CD4-positive, alpha-beta memory T cell (primary cell): ENCODE results near the gene UAP1L1. TPM values are rescaled to one million over a fixed set of nuclear protein-coding genes. Genes with fewer than 3 reads are reported as not detected.

Experiments
- CTCF ChIA-PET: fragments of 350-600 bp; sonication (Branson Sonifier 250); formaldehyde crosslinking; loops from one replicate; lab custom pipeline; 2021; ENCODE audit warnings: inconsistent platforms; ENCODE audit not compliant: partially characterized antibody; lab: Charles Lee
- POLR2A ChIA-PET: fragments of 350-600 bp; sonication (Branson Sonifier 250); formaldehyde crosslinking; loops from one replicate; lab custom pipeline; 2021; ENCODE audit not compliant: partially characterized antibody; lab: Charles Lee
- DNase-seq, 5 donors: peaks; one replicate each; pipeline versions ENCODE4 v3.0.0 to v3.0.0-alpha.2; 2020 to 2022; ENCODE audit warnings: mixed read lengths in 1 of 5
- H3K27ac ChIP-seq: one replicate; pipeline ENCODE4 v1.7.0; 2013; ENCODE audit warnings: low read depth, low read length
- H3K27me3 ChIP-seq: 2 replicates; pipeline ENCODE4 v1.7.0; 2013; ENCODE audit warnings: mild to moderate bottlenecking, low read length, moderate library complexity; ENCODE audit not compliant: insufficient read depth
- H3K36me3 ChIP-seq: 2 replicates; pipeline ENCODE4 v1.7.0; 2013; ENCODE audit warnings: mild to moderate bottlenecking, low read length, moderate library complexity; ENCODE audit not compliant: insufficient read depth
- H3K4me1 ChIP-seq: 2 replicates; pipeline ENCODE4 v1.7.0; 2013; ENCODE audit warnings: mild to moderate bottlenecking, low read length, moderate library complexity; ENCODE audit not compliant: insufficient read depth
- H3K4me3 ChIP-seq, 2 donors: one replicate each; pipeline ENCODE4 v1.7.0; 2013; ENCODE audit warnings: low read length in 2 of 2, mild to moderate bottlenecking in 1 of 2
- H3K9me3 ChIP-seq, 2 donors: one replicate each; pipeline ENCODE4 v1.7.0; 2013; ENCODE audit warnings: low read length in 2 of 2, control low read depth in 1 of 2; ENCODE audit not compliant: control insufficient read depth in 1 of 2
- H3K27ac Mint-ChIP-seq, 7 donors: one replicate each; pipeline ENCODE4 v1.8.0; 2020 to 2021; ENCODE audit warnings: mixed read lengths in 7 of 7, mild to moderate bottlenecking in 6 of 7, inconsistent platforms in 3 of 7, moderate library complexity in 3 of 7
- H3K27me3 Mint-ChIP-seq, 2 donors: one replicate each; pipeline ENCODE4 v1.8.0; 2020 to 2021; ENCODE audit warnings: mixed read lengths in 2 of 2
- H3K36me3 Mint-ChIP-seq, 2 donors: one replicate each; pipeline ENCODE4 v1.8.0; 2020 to 2021; ENCODE audit warnings: mixed read lengths in 2 of 2, inconsistent platforms in 1 of 2, mild to moderate bottlenecking in 1 of 2
- H3K4me1 Mint-ChIP-seq, 4 donors: one replicate each; pipeline ENCODE4 v1.8.0; 2020 to 2021; ENCODE audit warnings: mixed read lengths in 4 of 4, mild to moderate bottlenecking in 1 of 4
- H3K4me3 Mint-ChIP-seq, 8 donors: one replicate each; pipeline ENCODE4 v1.8.0; 2020 to 2021; ENCODE audit warnings: mixed read lengths in 8 of 8, mild to moderate bottlenecking in 7 of 8, moderate library complexity in 6 of 8, inconsistent platforms in 3 of 8
- H3K9me3 Mint-ChIP-seq, 8 donors: one replicate each; pipeline ENCODE4 v1.8.0; 2020 to 2021; ENCODE audit warnings: mixed read lengths in 8 of 8, mild to moderate bottlenecking in 5 of 8, inconsistent platforms in 3 of 8, moderate library complexity in 1 of 8
- intact Hi-C: fragments of 100-400 bp; cut with micrococcal nuclease; formaldehyde crosslinking; loops from one replicate; pipeline ENCODE4 v1.15.1; 2023
- polyA plus RNA-seq, 2 donors: library from polyadenylated mRNA; unstranded; fragments of 300-500 nt; fragmentation: Illumina TruSeq; gene quantifications; one replicate each; pipeline ENCODE4 v1.2.3, GENCODE V29; 2021
- total RNA-seq, 2 experiments: library from RNA; stranded (reverse); gene quantifications; one replicate each; pipeline ENCODE4 v1.2.3, GENCODE V29; 2021

UAP1L1 gene
- total and polyA plus RNA-seq, 4 experiments from 2014 or later = 0.81 to 12.5 (median 6.8) TPM

- POLR2A ChIA-PET = interaction anchor here (2.0 to 2.9 kb wide), 2 partner anchors 12 to 20 kb away, joined by 9 to 11 read pairs; partner anchors contain the start of gene MAN1B1
- CTCF ChIA-PET = interaction anchor here (1.0 kb wide), 1 partner anchor 12 kb away, joined by 5 read pairs; no protein-coding TSS in a partner anchor
- Histone ChIP-seq H3K4me3 (no peak overlapping the region), H3K27me3 (no peaks in the 10 kb centered on the region), H3K4me1 (peaks cover under 1% of the 10 kb centered on the region), H3K9me3 (no peaks in the 10 kb centered on the region), H3K27ac (no peak overlapping the region), H3K36me3 (peaks cover 44% of the 10 kb centered on the region)
- Mint-ChIP-seq H3K4me3 (no peak overlapping the region), H3K4me1 (peaks cover 0 to 3% (median 1%) of the 10 kb centered on the region in 4 donors), H3K27ac (no peak overlapping the region), H3K36me3 (peaks cover 3 to 23% of the 10 kb centered on the region in 2 donors), H3K9me3 (no peaks in the 10 kb centered on the region), H3K27me3 (no peaks in the 10 kb centered on the region)
- intact Hi-C loops = no loop called here
- DNase-seq = no peak
Observed at GRCh38 chr9:137107982-137108381, 30.7 kb downstream of the UAP1L1 start.

GRCh38 chr9:137108608-137109249 is 31.4 kb downstream of the UAP1L1 start:
- POLR2A ChIA-PET = interaction anchor here (2.0 to 2.9 kb wide), 2 partner anchors 13 to 21 kb away, joined by 9 to 11 read pairs; partner anchors contain the start of gene MAN1B1
- H3K36me3 Mint-ChIP-seq = peaks cover 3 to 23% of the 10 kb centered on the region in 2 donors
- CTCF ChIA-PET = interaction anchor here (1.0 to 1.3 kb wide), 2 partner anchors 13 to 128 kb away, joined by 3 to 5 read pairs; no protein-coding TSS in a partner anchor
- no peak overlapping the region for H3K27ac ChIP-seq
- H3K27me3 Mint-ChIP-seq = no peaks in the 10 kb centered on the region
- no peak overlapping the region for H3K4me3 Mint-ChIP-seq
- H3K27ac Mint-ChIP-seq = no peak overlapping the region
- H3K4me3 ChIP-seq = no peak overlapping the region
- H3K4me1 Mint-ChIP-seq = peaks cover 0 to 9% (median 2%) of the 10 kb centered on the region in 4 donors
- no peak for DNase-seq
- intact Hi-C loops = no loop called here
- no peaks in the 10 kb centered on the region for H3K9me3 Mint-ChIP-seq
- no peaks in the 10 kb centered on the region for H3K9me3 ChIP-seq
- peaks cover 7% of the 10 kb centered on the region for H3K4me1 ChIP-seq
- H3K27me3 ChIP-seq = no peaks in the 10 kb centered on the region
- H3K36me3 ChIP-seq = peaks cover 36% of the 10 kb centered on the region

- CTCF ChIA-PET = interaction anchor here (1.3 kb wide), 1 partner anchor 127 kb away, joined by 3 read pairs; no protein-coding TSS in a partner anchor
- POLR2A ChIA-PET = interaction anchor here (2.0 to 2.9 kb wide), 2 partner anchors 14 to 22 kb away, joined by 9 to 11 read pairs; partner anchors contain the start of gene MAN1B1
- intact Hi-C loops = no loop called here
Observed at GRCh38 chr9:137109250-137110146, 32.2 kb downstream of the UAP1L1 start.

GRCh38 chr9:137110147-137110910 is 33.0 kb downstream of the UAP1L1 start:
- H3K9me3 Mint-ChIP-seq = no peaks in the 10 kb centered on the region
- H3K27me3 ChIP-seq = no peaks in the 10 kb centered on the region
- H3K4me3 ChIP-seq = no peak overlapping the region
- H3K27me3 Mint-ChIP-seq = no peaks in the 10 kb centered on the region
- DNase-seq = no peak
- intact Hi-C loops = no loop called here
- peaks cover 13% of the 10 kb centered on the region for H3K4me1 ChIP-seq
- CTCF ChIA-PET = interaction anchor here (1.3 kb wide), 1 partner anchor 126 kb away, joined by 3 read pairs; no protein-coding TSS in a partner anchor
- H3K27ac Mint-ChIP-seq = peak overlapping the region in 1 of 7 donors; percentile 68
- peaks cover 0 to 9% (median 2%) of the 10 kb centered on the region in 4 donors for H3K4me1 Mint-ChIP-seq
- peaks cover 26% of the 10 kb centered on the region for H3K36me3 ChIP-seq
- POLR2A ChIA-PET = interaction anchor here (2.9 kb wide), 1 partner anchor 23 kb away, joined by 11 read pairs; the partner anchor contains the start of gene MAN1B1
- no peak overlapping the region for H3K27ac ChIP-seq
- peaks cover 0 to 20% of the 10 kb centered on the region in 2 donors for H3K36me3 Mint-ChIP-seq
- H3K9me3 ChIP-seq = no peaks in the 10 kb centered on the region
- peak overlapping the region in 2 of 8 donors; percentile 31 to 57 for H3K4me3 Mint-ChIP-seq

More at GRCh38 chr9:137109250-137110146, 32.2 kb downstream of the UAP1L1 start:
- Mint-ChIP-seq H3K36me3 (peaks cover 3 to 23% of the 10 kb centered on the region in 2 donors), H3K27me3 (no peaks in the 10 kb centered on the region), H3K27ac (no peak overlapping the region), H3K4me1 (peaks cover 0 to 9% (median 2%) of the 10 kb centered on the region in 4 donors), H3K9me3 (no peaks in the 10 kb centered on the region), H3K4me3 (no peak overlapping the region)
- no peak for DNase-seq
- no peak overlapping the region for H3K4me3 ChIP-seq
- H3K36me3 ChIP-seq = peaks cover 31% of the 10 kb centered on the region
- H3K9me3 ChIP-seq = no peaks in the 10 kb centered on the region
- H3K27me3 ChIP-seq = no peaks in the 10 kb centered on the region
- peaks cover 7% of the 10 kb centered on the region for H3K4me1 ChIP-seq
- H3K27ac ChIP-seq = no peak overlapping the region

- peaks cover 20% of the 10 kb centered on the region for H3K36me3 ChIP-seq
Observed at GRCh38 chr9:137110911-137111787, 33.8 kb downstream of the UAP1L1 start.

More at GRCh38 chr9:137110911-137111787, 33.8 kb downstream of the UAP1L1 start:
- Histone ChIP-seq H3K4me3 (no peak overlapping the region), H3K9me3 (no peaks in the 10 kb centered on the region), H3K27ac (no peak overlapping the region), H3K4me1 (peaks cover 16% of the 10 kb centered on the region), H3K27me3 (no peaks in the 10 kb centered on the region)
- intact Hi-C loops = no loop called here
- Mint-ChIP-seq H3K36me3 (peaks cover 0 to 15% of the 10 kb centered on the region in 2 donors), H3K27me3 (no peaks in the 10 kb centered on the region), H3K27ac (peak overlapping the region in 3 of 7 donors; percentile 29 to 61 (median 30)), H3K4me3 (peak overlapping the region in 2 of 8 donors; percentile 47 to 57), H3K4me1 (peaks cover 0 to 9% (median 2%) of the 10 kb centered on the region in 4 donors), H3K9me3 (no peaks in the 10 kb centered on the region)
- CTCF ChIA-PET = interaction anchor here (2.6 kb wide), 1 partner anchor 116 kb away, joined by 6 read pairs; the partner anchor contains the start of gene RNF224
- DNase-seq = no peak
- POLR2A ChIA-PET = interaction anchor here (1.3 kb wide), 1 partner anchor 105 kb away, joined by 3 read pairs; no protein-coding TSS in a partner anchor
